Femur (tissue), 1 donor: Measurements from ENCODE around the gene IPO13.

Experiments used
- DNase-seq: peaks from one replicate; pipeline ENCODE4 v3.0.0-alpha.2; 2017

Gene IPO13

DNA sequence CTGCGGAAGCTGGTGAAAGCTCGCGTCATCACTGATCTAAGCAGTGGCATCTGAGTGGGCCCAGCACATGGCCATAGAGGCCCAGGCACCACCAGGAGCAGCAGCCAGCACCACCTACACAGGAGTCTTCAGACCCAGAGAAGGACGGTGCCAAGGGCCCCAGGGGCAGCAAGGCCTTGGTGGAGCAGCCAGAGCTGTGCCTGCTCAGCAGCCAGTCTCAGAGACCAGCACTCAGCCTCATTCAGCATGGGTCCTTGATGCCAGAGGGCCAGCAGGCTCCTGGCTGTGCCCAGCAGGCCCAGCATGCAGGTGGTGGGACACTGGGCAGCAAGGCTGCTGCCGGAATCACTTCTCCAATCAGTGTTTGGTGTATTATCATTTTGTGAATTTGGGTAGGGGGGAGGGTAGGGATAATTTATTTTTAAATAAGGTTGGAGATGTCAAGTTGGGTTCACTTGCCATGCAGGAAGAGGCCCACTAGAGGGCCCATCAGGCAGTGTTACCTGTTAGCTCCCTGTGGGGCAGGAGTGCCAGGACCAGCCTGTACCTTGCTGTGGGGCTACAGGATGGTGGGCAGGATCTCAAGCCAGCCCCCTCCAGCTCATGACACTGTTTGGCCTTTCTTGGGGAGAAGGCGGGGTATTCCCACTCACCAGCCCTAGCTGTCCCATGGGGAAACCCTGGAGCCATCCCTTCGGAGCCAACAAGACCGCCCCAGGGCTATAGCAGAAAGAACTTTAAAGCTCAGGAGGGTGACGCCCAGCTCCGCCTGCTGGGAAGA lies 16.4 kb upstream of the IPO13 start:
- no peak for DNase-seq

DNA sequence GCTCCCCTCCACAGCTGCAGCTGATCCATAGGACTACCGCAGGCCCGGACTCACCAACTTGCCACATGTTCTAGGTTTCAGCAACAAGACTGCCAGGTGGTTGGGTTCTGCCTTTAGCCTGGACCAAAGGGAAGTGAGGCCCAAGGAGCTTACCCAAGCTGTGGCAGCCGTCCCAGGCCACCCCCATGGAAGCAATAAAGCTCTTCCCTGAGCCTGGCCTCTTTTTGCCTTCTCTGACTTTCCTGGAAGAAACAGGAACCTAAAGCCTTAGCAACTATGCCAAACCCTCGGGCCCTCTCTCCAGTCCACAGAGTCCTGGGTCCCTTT lies 15.8 kb upstream of the IPO13 start:
- DNase-seq, result no peak

DNA sequence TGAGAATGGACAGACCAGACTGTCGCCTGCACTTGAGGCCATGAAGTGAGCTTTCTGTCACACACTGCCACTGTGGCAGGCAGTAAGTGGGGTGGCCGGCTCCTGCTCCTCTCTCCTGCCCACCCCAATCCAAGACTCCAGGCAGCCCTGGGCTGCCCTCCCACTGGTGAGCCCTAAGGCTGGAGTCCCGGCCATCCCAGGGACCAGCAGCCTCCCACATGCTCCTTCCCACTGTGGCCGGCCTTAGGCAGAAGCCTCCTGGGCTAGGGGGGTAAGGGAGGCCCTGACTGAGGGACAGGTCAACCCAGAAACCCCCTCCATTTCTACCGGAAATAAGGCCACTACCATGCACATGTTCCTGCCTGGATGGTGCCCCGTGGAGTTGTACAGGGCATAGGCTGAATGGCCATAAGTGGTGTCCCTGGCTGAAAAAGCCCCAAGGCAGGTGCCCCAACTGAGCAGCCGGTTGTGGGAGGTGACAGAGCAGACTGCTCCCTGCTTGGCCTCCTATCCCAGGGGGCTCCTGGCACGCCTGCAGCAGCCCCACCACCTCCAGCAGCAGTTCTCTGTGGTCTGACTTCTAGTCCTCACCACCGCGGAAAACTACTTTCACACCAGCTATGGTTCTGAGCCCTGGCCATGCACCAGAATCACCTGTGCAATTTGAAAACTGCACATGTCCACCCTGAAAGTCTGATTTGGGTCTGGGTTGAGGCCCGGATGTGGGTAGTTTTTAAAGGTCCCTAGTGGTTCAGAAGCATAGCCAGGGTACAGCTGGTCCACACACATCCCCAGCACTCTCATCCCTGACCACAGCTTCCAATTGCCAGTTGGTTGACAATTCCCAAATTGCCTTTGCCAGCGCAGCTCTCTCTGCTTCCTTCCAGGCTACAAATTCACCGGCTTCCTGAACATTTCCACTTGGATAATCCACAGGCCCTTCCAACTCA lies 14.8 kb upstream of the IPO13 start:
- DNase-seq, result no peak

DNA sequence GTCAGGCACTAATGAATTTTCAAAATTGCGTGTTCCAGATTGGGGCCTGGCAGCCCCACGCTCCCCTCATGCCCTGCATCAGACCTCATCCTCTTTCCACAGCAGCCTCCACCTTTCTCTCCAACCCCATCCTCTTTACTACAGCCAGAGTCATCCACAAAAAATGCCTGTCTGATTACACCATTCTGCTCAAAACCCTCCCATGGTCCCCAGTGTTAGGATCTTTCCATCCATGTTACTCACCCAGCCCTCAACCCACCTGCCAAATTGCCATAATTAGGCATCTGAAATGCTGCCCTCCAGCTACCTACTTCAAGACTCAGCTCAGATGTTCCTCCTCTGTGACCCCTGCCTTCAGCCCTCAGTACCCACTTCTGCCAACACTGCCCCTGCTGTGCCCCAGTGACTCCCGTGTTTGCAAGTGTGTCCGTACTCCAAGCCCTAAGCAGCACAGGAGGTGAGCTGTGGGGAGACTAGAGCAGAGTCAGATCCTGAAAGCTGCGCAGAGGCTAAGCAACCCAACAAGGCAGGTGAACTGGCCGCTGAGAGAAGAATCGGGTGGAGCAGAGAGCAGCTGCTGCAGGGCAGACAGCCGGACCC lies 13.9 kb upstream of the IPO13 start:
- DNase-seq, result no peak

DNA sequence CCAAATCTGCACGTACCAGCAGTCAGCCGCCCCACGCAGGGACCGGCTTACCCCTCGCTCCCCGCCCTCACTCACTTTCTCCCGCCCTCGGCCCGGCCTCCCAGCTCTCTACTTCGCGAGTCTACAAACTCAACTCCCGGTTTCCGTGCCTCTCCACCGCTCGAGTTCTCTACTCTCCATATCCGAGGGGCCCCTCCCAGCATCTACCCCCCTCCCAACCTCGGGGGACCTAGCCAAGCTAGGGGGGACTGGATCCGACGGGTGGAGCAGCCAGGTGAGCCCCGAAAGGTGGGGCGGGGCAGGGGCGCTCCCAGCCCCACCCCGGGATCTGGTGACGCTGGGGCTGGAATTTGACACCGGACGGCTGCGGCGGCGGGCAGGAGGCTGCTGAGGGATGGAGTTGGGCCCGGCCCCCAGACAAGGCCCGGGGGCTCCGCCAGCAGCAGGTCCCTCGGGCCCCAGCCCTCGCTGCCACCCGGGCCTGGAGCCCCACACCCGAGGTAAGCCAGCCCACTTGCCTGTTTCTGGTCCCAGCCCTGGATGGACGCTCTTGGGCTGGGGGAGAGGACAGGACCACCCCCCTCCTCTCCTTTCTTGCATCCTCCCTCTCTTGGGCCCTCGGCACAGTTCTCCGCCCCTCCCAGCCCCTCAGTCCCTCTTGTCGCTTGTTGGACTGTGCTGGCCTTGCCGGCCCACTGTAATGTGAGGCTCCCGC lies 13.2 kb upstream of the IPO13 start, which contains the start of gene ARTN:
Gene ARTN, plus strand, starts transcription at position 416 of the 715 bp plus-strand sequence. CDS start 1,856 bp downstream, outside the sequence.
- DNase-seq, result peak; percentile 60

DNA sequence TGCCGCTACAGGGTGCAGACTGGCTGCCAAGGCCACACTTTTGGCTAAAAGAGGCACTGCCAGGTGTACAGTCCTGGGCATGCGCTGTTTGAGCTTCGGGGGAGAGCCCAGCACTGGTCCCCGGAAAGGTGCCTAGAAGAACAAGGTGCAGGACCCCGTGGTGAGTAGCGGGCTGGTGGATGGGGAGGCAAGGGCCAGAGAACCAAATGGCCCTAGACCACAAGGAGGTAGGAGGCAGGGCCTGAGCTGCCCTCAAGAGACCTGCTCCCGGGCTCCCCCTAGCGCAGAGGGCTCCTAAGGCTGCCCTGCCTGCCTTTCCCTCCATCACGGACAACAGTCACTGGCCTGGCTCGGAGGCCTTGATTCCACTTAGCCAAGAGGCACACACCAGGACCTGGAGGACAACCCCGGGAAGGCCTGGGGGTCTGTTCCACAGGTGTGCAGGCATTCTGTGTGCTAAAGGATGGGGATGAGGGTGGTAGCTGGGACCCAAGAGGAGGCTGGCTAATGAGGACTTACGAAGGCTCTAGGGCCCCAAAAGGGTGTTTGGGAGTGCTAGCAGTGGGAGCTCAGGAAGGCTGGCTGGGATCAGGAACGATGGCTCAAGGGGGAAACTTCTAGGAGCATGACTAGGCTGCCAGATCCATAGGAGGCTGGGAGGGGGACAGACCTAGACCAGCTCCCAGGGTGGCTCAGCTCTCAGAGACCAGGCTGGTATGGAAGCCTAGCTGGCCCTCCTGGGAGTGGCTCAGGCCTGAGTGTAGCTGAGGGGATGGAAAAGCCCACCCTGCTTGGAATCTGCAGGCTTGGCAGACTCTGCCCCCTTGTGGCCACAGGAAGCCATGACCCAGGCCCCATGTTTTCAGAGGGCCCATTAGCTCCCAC lies 12.4 kb upstream of the IPO13 start:
- peak; percentile 79 for DNase-seq

DNA sequence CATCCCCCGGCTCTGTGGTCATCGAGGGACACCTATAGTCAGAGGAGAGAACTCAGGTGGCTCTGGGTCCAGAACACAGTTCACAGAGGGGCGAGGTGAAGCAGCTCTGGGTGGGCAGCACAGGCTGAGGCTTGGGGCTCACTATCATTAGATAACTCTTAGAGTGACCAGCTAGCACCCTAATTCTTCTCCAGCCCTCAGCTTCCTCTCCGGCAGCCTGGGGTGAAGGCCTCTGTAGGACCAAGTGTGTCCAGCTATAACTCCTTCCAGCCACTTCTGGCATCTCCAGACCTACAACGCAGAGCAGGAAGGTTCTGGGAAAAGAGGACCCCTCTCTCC lies 11.8 kb upstream of the IPO13 start:
- no peak for DNase-seq

DNA sequence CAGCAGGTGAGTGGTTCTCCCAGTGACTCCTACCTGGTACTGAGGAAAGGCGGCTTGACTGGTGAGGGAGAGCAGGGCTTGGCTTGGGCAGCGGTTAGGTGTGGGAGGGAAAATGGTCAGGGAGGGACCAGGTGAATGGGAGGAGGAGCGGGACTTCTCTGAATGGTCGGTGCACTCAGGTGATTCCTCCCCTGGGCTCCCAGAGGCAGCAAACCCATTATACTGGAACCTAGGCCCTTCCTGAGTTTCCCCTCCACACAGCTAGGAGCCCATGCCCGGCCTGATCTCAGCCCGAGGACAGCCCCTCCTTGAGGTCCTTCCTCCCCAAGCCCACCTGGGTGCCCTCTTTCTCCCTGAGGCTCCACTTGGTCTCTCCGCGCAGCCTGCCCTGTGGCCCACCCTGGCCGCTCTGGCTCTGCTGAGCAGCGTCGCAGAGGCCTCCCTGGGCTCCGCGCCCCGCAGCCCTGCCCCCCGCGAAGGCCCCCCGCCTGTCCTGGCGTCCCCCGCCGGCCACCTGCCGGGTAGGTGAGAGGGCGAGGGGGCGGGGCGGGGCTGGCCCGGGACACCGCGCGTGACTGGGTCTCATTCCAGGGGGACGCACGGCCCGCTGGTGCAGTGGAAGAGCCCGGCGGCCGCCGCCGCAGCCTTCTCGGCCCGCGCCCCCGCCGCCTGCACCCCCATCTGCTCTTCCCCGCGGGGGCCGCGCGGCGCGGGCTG lies 10.9 kb upstream of the IPO13 start:
- DNase-seq, result no peak

DNA sequence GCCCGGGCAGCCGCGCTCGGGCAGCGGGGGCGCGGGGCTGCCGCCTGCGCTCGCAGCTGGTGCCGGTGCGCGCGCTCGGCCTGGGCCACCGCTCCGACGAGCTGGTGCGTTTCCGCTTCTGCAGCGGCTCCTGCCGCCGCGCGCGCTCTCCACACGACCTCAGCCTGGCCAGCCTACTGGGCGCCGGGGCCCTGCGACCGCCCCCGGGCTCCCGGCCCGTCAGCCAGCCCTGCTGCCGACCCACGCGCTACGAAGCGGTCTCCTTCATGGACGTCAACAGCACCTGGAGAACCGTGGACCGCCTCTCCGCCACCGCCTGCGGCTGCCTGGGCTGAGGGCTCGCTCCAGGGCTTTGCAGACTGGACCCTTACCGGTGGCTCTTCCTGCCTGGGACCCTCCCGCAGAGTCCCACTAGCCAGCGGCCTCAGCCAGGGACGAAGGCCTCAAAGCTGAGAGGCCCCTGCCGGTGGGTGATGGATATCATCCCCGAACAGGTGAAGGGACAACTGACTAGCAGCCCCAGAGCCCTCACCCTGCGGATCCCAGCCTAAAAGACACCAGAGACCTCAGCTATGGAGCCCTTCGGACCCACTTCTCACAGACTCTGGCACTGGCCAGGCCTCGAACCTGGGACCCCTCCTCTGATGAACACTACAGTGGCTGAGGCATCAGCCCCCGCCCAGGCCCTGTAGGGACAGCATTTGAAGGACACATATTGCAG lies 10.2 kb upstream of the IPO13 start:
- DNase-seq, result peak; percentile 59

DNA sequence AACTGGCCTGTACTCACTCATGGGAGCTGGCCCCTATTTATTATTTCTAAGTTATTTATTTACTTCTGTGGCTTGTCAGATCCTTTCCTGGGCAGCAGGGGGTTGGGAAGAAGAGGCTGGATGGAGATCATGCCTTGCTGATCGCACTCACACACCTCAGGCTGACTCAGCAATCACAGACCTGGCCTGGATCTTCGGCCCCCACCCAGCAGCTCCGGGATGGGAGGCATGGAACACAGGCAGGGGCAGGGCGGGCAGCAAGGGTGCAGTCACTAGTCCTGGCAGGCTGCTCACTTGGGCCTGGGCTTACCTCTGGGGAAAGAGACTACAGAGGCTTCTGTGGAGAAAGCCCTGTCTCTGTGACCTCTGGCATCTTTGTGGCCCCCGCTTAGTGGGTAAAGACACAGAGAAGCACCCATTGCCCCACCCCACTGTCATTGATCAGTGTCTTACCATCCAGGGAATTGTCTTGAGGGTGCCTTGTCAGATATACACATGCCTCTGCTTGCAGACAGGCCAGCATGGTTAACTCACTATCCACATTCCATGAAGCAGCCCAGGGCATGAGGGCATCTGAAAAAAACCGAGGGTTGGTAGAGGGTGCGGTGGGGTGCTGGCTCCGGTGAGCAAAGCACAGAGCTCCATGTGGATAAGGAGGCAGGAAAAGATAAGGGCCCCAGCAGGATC lies 9.4 kb upstream of the IPO13 start:
- no peak for DNase-seq

DNA sequence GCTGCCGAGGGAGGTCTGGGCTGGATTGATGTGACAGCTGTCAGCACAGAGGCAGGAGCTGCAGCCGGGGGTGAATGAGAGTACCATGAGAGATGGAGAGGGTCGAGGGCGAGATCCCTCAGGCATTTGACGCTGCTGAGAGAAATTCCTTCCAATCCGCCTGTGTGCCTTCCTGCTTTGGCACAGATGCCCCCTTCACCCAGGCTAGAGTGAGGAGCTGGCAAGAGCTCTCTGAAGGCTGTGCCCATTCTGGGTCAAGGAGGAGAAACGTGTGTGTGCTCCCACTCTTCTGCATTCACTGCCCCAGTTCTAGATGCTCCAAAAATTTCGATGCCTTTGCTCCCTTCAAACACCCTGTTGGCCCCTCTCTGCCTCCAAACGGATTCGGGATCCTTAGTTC lies 8.4 kb upstream of the IPO13 start:
- DNase-seq, result no peak

DNA sequence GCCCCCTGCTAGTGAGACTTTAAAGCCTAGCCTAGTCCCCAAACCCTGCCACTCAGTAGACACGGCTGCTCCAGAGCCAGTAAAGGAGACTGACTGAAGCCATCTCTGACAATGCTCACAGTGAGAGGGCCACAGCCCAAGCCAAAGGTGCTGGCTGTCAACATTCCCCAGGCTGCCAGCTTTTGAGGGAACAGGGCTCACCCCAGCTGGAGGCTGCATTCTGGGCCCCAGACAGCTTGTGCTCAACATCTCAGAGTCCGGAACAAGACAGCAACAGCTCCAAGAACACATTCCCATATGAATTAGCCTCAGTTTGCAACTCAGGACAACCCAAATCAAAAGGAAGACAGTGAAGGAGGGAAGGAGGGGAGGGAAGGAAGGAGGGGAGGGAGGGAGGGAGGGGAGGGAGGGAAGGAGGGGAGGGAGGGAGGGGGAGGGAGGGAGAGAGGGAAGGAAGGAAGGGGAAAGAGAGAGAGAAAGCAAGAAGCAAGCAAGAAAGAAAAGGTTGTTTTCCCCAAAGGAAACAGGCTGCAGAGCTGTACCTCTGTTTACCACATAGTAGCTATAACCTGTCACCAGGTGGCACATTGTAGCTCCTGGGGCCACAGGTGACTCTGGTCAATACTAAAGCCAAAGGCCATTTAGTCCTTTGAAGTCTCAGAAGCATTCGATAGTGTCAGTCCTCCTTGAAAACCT lies 7.7 kb upstream of the IPO13 start:
- no peak for DNase-seq

DNA sequence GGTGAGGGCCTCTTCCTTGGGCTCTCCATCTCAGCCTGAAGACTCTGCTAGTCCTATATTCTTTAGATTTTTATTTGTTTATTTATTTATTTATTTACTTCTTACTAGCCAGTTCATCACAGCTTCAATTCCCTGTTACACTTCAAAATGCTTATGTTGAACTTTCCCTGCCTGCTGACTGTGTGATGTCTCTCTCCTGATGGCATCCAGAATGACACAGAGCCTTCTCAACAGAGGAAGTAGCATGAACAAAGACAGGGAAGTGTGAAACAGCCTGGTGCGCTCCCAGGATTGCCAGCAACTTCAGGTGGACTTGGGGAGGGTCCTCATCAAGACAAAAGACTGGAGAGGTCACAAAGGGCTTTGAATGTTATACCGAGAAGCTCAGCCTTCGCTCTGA lies 4.3 kb upstream of the IPO13 start:
- no peak for DNase-seq

DNA sequence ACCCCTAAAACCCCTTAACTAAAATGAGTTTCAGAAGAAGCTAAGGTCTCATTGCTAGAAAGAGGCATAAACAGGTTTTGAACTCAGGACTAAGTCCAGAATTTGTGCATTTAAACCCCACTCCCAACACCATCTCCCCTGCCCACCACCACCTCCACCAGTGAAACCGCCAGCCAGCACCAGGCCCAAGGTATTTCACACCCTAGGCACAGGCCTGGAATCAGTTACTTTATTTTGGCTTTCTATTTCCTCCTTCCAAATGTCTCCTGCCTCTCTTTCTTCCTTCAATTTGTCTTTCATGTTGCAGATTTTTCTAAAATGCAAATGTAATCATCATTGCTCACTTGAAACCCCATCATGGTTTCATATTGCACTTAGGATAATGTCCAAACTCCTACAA lies 1.9 kb upstream of the IPO13 start:
- DNase-seq, result no peak

DNA sequence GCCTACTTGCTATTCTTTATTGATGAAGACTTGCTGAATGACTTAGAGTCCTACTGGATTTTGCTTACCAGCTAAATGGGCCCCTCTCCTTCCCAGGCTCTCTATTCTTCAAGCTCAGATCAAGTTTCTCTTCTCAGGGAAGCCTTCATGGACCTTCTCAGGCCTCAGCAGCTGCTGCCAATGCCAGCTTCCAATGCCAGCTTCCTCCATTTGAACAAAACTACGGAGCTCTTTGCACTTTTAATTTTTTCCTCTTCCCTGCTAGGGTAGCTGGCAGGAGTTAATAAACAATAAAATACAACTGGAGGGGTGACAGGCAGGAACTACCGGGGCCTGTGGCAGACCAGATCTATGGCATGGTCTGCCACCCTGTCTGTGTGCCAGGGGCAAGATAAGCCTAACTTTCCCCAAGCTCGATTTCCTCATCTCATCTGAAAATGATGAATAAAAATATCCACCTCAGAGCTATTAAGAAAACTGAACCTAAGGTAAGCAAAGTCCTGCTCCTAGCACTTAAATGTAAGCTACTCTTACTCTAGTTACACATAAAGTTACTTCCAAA lies 995 bp upstream of the IPO13 start:
- DNase-seq, result no peak

DNA sequence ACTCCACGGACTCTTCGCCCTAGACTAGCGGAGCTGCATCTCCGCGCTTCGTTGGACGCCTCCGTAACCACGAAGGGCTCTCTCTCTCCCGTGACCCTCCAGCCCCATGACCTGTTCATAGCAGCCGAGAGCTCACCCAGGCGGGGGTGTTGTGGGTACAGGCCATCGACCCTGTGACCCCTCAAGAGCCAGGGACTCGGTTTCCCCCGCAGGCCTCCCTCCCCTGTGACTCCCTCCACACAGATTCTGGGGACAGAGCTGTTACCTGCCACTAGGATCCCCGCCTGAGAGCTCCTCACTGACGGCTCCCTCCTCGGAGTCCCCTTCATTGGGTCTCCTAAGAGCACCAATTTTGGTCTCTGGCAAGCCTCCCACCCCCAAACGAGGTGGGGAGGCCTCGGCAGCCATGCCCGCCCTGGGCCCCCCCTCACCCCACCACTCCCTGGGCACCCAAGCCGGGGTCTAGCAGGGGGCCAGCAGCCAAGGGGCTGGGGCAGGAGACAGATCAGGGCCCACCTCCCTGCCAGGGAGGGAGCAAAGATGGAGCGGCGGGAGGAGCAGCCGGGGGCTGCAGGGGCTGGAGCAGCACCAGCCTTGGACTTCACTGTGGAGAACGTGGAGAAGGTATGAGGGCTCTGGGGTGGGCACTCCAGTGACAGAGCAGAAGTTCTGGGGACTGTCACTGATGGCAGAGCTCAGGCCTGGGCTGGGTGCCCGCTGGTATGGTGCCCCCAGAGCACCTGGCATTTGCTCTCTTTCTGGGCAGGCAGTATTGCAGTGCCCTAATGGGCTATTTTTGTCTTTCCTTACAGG lies 517 bp downstream of the IPO13 start:
- DNase-seq, result peak; percentile 55

DNA sequence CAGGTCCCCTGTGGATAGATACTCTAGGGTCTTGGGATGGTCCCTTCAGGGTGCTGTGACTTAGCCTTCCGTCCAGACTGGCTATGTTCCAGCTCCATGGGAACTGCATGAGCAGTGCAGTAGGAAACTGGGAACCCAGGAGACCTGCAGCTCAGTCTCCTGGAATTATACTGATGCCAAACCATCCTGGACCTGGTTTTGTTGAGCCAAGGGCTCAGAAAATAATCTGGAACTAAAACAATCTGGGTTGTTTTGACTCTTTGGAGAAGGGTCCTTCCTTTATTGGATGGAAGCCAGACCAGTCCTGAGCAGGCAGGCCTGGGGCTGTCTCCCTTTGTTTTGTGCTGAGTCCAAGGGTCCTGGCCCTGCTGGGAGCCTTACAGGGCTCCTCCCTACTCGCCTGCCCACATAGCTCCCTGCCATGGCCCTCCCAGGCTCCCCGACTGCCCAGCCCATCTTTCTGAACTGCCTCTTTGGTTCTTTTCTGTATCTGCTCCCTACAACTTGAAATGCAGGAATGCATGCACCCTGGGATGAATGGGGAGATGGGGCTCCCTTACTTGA lies 1.2 kb downstream of the IPO13 start:
- DNase-seq, result no peak

DNA sequence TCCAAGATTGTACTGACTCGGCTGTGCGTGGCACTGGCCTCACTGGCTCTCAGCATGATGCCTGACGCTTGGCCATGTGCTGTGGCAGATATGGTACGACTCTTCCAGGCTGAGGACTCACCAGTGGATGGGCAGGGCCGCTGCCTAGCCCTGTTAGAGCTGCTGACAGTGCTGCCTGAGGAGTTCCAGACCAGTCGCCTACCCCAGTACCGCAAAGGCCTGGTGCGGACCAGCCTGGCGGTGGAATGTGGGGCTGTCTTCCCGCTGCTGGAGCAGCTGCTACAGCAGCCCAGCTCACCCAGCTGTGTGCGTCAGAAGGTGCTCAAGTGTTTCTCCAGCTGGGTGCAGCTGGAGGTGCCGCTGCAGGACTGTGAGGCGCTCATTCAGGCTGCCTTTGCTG lies 2.9 kb downstream of the IPO13 start:
- no peak for DNase-seq
